Cortex of kidney (tissue), 1 donor: ENCODE data around the gene SPRING1.
A peak's percentile ranks its signal among the peaks of the same experiment; 100 is the strongest.
"Not testable (repeated sequence)": the region's sequence is repeated elsewhere in the genome, so short reads cannot be mapped to it uniquely, and the experiment has no call there.

Source experiments
- DNase-seq: peaks from one replicate; lab custom pipeline; 2025; lab: John Stamatoyannopoulos, UW

The SPRING1 gene, protein sequence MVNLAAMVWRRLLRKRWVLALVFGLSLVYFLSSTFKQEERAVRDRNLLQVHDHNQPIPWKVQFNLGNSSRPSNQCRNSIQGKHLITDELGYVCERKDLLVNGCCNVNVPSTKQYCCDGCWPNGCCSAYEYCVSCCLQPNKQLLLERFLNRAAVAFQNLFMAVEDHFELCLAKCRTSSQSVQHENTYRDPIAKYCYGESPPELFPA

DNA sequence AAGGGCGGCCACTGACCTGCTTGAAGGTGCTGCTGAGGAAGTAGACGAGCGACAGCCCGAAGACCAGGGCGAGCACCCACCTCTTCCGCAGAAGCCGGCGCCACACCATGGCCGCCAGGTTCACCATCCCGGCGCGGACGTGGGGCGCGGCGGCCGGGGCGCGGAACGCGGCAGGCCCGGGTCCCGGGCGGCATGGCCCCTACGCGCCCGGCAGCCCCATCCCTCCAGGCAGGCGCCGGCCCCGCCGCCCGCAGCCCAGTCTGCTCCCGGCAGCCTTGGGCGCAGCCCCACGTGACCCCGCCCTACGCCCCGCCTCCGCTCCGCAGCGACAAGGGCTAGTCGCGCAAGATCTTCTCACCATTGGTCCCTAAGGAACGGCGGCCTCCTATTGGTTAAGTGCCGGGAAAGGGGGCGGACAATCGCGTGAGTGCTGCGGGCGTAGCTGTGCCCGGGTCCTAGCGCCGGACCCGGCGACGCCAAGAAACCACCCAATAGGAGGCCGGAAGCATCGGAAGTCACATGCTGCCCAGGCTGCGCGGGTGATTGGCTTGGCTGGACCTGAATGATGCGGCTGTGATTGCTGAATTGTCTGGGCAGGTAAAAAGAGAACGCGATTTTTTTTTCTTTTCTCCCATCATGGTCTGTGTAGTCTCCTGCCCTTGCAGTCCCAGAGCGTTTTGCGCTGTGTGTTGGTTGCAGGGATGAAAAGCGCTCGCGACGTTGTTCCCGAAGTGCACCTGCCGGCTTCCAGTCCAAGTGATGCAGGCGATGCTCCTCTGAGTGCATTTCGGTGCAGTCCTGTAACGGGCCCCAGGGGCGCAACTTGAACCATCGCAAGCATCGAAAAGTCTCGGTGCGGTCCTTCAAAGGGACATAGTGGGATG is at the start of gene SPRING1, which contains the start of gene RNFT2:
Gene SPRING1, minus strand, starts transcription at position 296 of the 884 bp plus-strand sequence. Its CDS starts 169 bp downstream, at position 127.
Gene RNFT2, plus strand, starts transcription at position 542 of the 884 bp plus-strand sequence. CDS start 2,183 bp downstream, outside the sequence.
- DNase-seq = peak; percentile 87

DNA sequence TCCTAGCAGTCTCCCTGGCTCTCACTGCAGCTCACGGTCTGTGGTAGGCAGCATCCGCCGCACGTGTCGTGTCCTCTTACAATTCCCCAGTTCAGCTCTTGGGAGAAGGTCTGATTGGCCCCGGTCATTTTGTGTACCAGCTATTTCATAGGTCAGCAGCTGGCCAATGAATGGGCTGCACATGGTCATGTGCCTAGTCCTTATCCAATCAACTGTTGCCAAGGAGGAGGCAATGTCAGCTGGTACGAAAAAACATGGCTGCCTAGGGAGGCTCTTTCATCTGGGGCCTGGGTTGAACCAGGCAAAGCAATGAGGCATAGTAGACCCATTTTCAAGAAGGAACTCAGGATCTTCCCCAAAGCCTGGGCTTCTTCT is 46.4 kb upstream of the SPRING1 start:
- DNase-seq = no peak

DNA sequence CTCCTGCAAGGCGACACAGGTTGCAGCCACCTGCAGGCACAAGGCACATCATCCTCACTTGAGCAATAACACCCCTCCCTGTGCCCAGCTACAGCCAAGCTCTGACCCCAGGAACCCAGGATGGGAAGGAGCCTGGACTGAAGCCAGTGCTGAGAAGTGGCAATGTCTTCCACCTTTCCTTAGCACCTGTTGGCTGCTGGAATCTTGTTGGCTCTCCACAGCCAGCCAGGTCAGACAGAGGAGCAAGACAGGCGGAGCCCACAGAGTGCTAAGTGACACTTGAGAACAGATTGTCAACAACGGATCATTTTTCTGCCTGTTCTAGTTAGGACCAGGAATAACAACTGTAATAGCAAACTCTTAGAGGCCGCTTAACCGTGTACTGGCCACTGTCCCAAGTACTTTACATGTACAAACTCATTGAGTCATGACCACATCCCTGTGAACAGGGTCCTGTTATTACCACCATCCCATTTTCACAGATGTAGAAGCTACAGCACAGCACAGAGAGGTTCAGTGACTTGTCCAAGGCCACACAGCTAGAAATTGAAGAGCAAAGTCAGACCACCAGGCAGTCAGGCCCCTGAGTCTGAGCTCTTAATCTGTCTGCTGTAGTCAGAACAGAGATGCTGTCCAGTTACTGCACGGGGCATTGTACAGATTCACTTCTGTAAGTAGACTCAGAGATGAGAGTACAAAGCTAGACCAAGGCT is 45.8 kb upstream of the SPRING1 start:
- DNase-seq = no peak

DNA sequence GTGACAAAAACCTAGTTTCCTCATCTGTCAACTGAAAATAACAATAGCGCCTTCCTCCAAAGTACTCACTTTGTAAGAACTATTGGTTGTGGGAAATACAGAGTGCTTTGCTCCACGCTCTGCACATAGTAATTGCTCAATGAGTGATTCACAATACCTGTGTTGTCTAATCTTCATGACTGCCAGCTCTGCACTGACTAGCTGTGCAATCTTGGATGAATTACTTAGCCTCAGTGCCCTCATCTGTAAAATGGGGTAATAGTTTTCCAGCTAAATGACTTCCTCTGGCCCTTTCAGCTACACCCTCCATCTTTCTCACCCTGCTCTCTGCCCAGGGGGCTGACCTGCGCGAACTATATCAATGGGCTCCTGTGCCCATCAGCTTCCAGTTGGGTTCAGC is 43.1 kb upstream of the SPRING1 start:
- no peak for DNase-seq

DNA sequence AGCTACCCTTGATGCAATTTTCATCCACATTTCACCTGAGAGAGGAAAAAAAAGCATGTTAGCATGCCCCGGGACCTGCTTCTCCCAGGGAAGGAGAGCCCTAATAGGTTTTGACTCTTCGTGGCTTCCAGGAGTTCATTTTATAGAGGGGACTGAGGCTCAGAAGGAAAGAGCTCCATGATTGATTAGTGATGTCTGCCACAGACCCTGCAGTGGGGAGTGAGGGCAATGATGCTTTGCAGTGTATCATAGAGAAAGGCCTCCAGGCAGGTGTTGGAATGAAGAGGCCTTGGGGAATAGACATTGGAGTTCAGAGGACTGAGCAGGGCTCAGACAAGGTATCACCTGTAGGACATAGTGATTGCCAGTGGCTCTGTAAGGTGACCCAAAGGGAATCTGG is 41.7 kb upstream of the SPRING1 start:
- no peak for DNase-seq

DNA sequence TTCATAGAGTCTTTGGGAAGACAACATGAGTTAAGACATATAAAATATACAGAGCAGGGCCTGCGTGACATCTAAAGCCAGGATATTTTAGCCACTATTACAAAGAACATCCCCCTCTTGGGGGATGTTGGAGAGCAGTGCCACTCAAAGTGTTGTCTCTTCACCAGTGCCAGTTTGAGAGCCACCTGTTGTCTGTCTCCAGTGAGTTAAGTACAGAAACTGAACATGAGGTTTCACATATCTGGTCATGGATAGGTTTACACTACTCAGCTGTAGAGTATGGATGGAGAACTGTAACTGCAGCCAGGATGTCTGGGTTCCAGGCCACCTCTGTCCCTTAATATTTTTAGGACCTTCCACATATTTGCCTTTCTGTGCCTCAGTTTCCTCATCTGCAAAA is 39.4 kb upstream of the SPRING1 start:
- no peak for DNase-seq

DNA sequence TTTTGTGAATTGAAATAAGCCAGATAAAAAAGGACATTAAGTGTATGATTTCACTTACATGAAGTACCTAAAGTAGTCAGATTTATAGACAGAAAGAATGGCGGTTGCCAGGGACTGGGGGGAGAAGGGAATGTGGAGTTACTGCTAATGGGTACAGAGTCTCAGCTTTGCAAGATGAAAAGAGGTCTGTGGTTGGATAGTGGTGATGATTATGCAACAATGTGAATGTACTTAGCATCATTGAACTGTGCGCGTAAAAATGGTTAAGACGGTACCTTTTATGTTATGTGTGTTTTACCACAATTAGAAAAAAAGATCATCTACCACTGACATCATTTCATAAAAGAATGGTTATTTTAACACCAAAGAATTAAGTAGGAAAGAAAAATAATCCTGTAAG is 36.2 kb upstream of the SPRING1 start:
- no peak for DNase-seq

DNA sequence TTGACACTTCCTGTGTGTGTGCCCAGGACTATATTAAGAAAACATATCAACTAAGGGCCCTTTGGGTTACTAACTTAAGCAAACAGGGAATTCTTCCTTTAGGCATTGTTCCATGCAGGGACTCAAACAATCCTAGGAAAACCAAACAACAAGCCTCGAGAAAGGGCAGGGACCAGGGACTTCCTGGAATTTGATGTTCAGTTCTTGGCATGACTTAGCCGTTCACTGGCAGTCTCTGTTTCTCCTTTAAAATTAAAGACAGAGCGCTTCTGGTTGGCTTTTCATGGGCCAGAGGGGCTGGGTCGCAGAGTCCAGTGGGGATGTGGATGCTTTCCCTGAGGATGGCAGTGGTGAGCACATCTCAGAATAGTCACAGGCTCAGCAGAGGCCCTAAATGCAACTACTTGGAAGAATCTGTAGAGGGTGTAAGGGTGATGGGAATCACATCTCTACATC is 35.4 kb upstream of the SPRING1 start:
- DNase-seq = no peak

DNA sequence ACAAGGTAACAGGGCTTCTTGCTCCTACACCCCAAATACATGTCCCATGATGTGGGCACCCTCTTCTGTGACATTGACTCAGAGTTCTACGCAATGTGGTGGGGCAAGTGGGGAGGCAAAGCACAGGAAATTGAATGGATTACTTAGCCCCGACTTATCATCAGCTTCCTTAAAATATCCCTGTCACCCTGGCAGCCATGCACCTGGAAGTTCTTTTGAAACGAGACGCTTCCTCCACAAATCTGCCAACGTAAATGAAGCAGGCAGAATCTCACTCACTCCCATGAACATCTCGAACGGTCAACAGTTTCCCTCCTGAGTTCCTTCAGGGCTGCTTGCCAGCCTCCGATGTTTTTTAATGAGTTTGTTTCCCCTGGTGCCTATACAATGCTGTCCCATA is 33.8 kb upstream of the SPRING1 start:
- no peak for DNase-seq

DNA sequence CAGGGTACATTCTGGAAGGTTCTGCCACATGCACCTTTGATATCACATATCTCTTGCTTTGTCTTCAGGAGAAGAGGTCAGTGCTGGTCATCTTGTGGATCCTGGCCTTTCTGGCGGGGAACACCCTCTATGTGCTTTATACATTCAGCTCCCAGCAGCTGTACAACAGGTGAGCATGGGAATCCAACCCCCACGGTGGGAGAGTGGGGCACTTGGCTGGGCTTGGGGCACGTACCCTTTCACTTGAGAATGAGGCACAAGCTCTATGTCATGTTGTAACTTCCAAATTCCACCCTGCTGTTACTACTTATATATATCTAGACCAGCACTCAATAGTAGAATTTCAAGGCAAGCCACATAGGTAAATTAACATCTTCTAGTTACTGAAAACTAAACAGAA is 28.9 kb upstream of the SPRING1 start:
- DNase-seq = no peak

DNA sequence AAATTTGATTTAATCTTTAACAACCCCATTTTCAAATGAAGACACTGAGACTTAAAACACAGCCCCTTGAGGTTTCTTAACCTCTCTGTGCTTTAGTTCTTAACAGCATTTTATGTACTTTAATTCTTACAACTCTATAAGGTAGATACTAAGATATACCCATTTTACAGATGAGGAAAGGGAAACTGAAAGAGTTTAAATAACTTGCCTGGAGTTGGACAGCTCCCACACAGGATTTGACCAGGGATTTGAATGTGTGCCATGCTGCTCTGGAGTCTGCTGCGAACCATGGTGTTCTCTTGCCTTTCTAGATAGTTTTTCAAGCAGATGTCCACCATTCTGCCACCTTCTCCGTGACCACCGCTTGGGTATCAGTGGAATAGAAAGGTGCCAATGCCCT is 28.4 kb upstream of the SPRING1 start:
- DNase-seq = no peak

DNA sequence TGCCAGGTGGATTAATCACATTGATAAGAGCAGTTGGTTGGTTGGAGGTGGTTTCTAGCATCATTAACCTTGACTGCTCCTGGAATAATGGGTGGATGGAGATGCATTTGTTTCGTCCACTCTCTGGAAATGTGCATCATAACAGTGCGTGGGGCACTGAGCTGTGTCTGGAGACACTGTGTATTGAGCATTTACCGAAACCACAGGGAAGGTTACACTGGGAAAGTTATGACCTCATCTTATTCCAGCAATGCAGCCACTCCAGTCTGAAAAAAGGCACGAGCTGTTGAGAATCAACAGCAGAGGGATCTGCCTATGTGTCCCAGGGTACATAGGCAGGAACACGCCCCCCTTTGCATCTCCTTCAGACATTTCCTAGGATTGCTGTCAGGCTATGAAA is 27.4 kb upstream of the SPRING1 start:
- DNase-seq = no peak

DNA sequence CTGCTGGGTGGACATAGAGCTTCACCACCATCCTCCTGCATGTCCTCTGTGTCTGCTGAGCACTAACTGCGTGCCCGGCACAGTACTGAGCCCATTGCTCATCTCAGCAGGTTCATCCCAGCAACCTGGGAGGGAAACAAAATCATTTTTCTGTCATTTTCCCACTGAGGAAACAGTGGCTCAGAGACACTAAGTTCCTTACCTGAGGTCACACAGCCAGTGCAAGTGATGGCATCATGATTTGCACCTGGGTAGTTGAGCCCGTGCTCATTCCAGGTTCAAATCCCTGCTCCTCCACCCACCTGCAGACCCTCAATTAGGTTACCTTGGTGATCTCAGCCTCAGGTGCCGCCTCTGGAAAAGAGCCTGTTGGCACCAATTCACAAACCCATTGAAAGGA is 23.6 kb upstream of the SPRING1 start:
- no peak for DNase-seq

DNA sequence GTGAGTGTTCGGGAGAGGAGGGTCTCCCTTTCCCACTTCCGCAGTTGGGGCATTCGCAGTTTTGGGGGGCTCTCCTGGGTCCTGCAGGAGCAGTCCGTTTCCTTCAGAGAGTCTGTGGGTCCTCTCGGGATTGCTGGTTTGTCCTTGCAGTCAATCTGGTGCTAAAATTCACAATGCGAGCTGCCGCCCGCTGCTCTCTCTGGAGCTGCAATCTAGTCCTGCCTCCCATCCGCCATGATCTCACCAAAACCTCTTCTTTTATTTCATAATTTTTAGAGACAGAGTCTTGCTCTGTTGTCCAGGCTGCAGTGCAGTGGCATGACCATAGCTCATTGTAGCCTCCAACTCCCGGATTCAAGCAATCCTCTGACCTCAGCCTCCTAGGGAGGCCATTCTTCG is 22.8 kb upstream of the SPRING1 start:
- DNase-seq = no peak

DNA sequence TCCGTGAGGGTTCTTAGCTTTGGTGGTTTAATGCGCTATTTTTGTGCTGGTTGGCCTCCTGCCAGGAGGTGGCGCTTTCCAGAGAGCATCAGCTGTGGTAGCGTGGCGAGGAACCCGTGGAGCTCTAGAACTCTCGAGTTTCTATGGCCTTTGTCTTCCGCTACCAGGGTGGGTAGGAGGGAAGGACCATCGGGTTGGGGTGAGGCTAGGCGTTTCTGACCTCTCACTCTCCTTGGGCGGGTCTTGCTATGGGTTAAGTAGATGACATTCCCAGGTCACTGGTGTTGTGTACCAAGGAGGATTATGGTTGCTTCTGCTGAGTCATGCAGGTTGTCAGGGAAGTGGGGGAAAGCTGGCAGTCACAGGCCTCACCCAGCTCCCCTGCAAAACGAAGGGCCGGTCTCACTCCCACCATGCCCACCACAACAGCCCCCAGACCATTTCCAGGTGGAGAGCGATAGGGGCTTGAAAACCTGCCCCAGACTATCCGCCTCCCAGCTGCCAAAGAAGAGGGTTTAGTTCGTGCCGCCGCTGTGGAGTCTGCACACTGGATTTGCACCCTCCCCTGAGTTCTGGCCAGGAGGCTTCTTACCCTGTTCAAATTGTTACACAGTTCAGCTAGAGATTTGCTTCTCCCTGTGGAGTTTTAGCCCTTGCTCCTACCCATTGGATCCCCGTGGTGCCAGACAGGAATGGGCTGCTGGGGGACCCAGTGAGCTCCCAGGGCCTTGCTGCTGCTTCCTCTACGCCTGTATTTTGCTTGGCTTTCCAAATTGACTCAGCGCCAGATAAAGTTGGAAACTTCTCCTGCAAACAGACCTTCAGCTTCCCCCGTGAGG is 22.1 kb upstream of the SPRING1 start:
- DNase-seq = no peak

DNA sequence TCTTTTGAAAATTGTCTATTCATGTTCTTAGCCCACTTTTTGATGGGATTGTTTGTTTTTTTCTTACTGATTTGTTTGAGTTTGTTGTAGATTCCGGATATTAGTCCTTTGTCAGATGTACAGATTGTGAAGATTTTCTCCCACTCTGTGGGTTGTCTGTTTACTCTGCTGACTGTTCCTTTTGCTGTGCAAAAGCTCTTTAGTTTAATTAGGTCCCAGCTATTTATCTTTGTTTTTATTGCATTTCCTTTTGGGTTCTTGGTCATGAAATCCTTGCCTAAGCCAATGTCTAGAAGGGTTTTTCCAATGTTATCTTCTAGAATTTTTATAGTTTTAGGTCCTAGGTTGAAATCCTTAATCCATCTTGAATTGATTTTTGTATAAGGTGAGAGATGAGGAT is 16.9 kb upstream of the SPRING1 start:
- not testable (repeated sequence) for DNase-seq

DNA sequence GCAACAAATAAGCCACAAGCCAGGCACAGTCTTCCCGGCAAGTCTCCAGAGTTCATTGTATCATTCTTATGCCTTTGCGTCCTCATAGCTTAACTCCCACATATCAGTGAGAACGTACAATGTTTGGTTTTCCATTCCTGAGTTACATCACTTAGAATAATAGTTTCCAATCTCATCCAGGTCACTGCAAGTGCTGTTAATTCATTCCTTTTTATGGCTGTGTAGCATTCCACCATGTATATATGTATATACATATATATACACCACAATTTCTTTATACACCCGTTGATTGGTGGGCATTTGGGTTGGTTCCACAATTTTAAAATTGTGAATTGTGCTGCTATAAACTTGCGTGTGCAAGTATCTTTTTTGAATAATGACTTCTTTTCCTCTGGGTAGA is 16.2 kb upstream of the SPRING1 start:
- not testable (repeated sequence) for DNase-seq

DNA sequence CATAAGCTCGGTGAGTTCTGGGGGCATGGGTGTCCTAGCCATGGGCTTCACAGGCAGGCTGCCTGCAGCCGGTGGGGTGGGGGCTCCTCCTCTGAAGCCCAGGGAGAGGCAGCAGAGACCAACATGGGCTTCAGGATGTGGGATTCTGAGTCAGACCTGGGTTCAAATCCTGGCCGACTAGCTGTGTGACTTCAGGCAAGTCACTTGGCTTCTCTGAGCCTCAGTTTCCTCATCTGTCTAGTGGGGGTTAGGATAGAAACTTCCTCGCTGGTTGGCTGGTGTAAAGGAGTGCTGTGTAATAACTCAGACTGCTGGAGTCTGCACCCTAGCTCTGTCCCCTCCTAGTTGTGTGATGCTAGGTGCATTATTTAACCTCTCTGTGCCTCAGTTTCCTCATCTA is 12.4 kb upstream of the SPRING1 start:
- no peak for DNase-seq

DNA sequence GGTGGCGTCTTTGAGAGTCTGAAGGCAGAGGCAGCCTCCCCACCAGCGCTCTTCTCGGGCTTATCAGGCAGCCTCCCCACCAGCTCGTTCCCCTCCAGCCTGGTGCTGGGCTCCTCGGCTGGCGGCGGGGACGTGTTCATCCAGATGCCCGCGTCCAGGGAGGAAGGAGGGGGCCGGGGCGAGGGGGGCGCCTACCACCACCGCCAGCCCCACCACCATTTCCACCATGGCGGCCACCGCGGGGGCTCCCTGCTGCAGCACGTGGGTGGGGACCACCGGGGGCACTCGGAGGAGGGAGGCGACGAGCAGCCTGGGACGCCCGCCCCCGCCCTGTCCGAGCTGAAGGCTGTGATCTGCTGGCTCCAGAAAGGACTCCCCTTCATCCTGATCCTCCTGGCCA is 12.0 kb upstream of the SPRING1 start:
- DNase-seq = no peak

DNA sequence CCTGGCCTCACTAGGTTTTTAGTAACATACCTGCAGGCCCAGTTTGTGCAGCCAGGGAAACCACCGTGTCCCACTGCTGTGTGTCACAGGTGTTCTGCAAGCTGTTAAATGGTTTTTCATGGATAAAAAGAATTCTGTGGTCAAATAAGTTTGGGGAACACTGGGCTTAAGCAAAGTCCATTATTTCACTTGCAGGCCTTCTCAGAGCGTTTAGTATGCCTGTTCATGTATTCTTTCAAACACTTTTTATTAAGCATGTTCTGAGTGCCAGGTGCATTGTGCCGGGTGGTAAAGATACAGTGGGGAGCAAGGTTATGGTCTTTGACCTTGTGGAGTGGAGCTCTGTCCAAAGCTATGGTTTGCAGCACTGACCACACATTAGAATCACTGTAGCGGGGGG is 7.7 kb upstream of the SPRING1 start:
- DNase-seq = no peak

DNA sequence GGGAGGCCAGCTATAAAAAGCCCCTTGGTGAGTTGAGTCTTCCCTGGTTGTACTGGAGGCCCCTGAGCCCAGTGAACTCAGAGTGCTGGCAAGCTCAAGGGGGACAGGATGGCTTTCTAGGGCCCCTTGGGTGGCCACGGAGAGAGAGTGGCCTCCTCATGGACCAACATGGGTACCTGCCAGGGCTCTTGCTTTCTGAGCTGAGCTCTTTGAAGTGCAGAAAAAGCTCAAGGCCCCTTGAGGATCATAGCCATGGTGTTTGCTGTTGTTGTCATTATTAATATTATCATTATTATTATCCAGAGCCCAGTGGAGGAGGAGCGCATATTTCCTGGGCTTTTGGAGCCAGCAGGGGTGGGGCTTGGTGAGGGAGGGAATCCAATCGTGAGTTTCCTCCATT is 6.9 kb upstream of the SPRING1 start:
- DNase-seq = no peak

DNA sequence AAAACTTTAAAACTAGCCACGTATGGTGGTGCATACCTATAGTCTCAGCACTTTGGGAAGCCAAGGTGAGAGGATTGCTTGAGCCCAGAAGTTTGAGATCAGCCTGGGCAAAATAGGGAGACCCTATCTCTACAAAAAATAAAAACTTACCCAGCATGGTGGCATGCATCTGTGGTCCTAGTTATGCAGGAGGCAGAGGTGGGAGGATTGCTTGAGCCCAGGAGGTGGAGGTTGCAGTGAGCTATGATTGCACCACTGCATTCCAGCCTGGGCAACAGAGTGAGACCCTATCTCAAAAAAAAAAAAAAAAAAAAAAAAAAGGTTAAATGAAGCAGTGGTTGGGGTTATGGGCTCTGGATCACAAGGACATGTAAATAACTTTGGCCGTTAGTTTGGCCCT is 4.9 kb upstream of the SPRING1 start:
- DNase-seq = not testable (repeated sequence)
